Ishikawa (cell line): ENCODE measurements around the gene BTN1A1.

Experiments used
- CEBPB ChIP-seq: IDR thresholded peaks from 2 replicates; pipeline ENCODE4 v1.6.1; 2012
- CREB1 ChIP-seq: IDR thresholded peaks from 2 replicates; pipeline ENCODE4 v1.6.1; 2012; ENCODE audit warnings: low read depth
- EGR1 ChIP-seq: IDR thresholded peaks from 2 replicates; pipeline ENCODE4 v1.6.1; 2012
- EP300 ChIP-seq: IDR thresholded peaks from 2 replicates; pipeline ENCODE4 v1.6.1; 2012; ENCODE audit warnings: borderline replicate concordance
- FOXM1 ChIP-seq: IDR thresholded peaks from 2 replicates; pipeline ENCODE4 v1.6.1; 2012; ENCODE audit warnings: low read depth, borderline replicate concordance
- NFIC ChIP-seq: IDR thresholded peaks from 2 replicates; pipeline ENCODE4 v1.6.1; 2012
- RAD21 ChIP-seq: IDR thresholded peaks from 2 replicates; pipeline ENCODE4 v1.6.1; 2012; ENCODE audit warnings: low read depth
- TAF1 ChIP-seq: IDR thresholded peaks from 2 replicates; pipeline ENCODE4 v1.6.1; 2012; ENCODE audit warnings: low read depth, mild to moderate bottlenecking
- TCF12 ChIP-seq: IDR thresholded peaks from 2 replicates; pipeline ENCODE4 v1.6.1; 2012; ENCODE audit warnings: low read depth
- TEAD4 ChIP-seq: IDR thresholded peaks from 2 replicates; pipeline ENCODE4 v1.6.1; 2012
- YY1 ChIP-seq: IDR thresholded peaks from 2 replicates; pipeline ENCODE4 v1.6.1; 2012; ENCODE audit warnings: low read depth
- ZBTB7A ChIP-seq: IDR thresholded peaks from 2 replicates; pipeline ENCODE4 v1.6.1; 2012; ENCODE audit warnings: low read depth
- TF ChIP-seq, protein P1 (sequence below): IDR thresholded peaks from 2 replicates; pipeline ENCODE4 v1.6.1; 2012
- TF ChIP-seq, protein P2 (sequence below): IDR thresholded peaks from 2 replicates; pipeline ENCODE4 v1.6.1; 2012; ENCODE audit warnings: low read depth, mild to moderate bottlenecking
- TF ChIP-seq, protein P3 (sequence below): IDR thresholded peaks from 2 replicates; pipeline ENCODE4 v1.6.1; 2012

The BTN1A1 gene, protein sequence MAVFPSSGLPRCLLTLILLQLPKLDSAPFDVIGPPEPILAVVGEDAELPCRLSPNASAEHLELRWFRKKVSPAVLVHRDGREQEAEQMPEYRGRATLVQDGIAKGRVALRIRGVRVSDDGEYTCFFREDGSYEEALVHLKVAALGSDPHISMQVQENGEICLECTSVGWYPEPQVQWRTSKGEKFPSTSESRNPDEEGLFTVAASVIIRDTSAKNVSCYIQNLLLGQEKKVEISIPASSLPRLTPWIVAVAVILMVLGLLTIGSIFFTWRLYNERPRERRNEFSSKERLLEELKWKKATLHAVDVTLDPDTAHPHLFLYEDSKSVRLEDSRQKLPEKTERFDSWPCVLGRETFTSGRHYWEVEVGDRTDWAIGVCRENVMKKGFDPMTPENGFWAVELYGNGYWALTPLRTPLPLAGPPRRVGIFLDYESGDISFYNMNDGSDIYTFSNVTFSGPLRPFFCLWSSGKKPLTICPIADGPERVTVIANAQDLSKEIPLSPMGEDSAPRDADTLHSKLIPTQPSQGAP

DNA sequence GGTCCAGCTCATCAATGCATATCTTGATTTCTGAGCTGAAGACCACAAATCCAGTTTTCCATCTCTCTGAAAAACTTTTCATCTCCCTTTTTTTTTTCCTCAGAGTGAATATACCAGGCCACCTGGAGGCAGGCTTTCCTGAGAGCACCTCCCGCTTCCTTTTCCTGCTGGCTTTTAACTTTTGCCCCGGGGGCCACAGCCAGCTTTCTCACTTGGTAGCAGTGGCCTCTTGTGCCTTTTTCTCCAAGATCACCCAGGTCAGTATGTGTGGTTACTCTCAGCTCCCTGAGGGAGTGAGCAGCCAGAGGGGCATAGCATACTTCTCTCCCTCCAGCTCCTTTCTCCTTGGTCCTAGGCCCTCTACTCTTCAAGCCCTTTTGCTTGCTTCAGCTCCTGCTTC, at the start of gene BTN1A1:
Gene BTN1A1 (plus strand): TSS at position 202 of the 400 bp plus-strand sequence. CDS start 984 bp downstream, outside the sequence.
- TF ChIP-seq YY1 (no peak), TCF12 (no peak), NFIC (no peak), TAF1 (no peak), EP300 (no peak), ZBTB7A (no peak), EGR1 (no peak), RAD21 (no peak), FOXM1 (no peak), TEAD4 (no peak), CREB1 (no peak), CEBPB (no peak)
- TF ChIP-seq, protein P1, sequence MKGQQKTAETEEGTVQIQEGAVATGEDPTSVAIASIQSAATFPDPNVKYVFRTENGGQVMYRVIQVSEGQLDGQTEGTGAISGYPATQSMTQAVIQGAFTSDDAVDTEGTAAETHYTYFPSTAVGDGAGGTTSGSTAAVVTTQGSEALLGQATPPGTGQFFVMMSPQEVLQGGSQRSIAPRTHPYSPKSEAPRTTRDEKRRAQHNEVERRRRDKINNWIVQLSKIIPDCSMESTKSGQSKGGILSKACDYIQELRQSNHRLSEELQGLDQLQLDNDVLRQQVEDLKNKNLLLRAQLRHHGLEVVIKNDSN: no peak
- TF ChIP-seq, protein P2, sequence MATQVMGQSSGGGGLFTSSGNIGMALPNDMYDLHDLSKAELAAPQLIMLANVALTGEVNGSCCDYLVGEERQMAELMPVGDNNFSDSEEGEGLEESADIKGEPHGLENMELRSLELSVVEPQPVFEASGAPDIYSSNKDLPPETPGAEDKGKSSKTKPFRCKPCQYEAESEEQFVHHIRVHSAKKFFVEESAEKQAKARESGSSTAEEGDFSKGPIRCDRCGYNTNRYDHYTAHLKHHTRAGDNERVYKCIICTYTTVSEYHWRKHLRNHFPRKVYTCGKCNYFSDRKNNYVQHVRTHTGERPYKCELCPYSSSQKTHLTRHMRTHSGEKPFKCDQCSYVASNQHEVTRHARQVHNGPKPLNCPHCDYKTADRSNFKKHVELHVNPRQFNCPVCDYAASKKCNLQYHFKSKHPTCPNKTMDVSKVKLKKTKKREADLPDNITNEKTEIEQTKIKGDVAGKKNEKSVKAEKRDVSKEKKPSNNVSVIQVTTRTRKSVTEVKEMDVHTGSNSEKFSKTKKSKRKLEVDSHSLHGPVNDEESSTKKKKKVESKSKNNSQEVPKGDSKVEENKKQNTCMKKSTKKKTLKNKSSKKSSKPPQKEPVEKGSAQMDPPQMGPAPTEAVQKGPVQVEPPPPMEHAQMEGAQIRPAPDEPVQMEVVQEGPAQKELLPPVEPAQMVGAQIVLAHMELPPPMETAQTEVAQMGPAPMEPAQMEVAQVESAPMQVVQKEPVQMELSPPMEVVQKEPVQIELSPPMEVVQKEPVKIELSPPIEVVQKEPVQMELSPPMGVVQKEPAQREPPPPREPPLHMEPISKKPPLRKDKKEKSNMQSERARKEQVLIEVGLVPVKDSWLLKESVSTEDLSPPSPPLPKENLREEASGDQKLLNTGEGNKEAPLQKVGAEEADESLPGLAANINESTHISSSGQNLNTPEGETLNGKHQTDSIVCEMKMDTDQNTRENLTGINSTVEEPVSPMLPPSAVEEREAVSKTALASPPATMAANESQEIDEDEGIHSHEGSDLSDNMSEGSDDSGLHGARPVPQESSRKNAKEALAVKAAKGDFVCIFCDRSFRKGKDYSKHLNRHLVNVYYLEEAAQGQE: no peak
- TF ChIP-seq, protein P3, sequence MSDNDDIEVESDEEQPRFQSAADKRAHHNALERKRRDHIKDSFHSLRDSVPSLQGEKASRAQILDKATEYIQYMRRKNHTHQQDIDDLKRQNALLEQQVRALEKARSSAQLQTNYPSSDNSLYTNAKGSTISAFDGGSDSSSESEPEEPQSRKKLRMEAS: no peak

DNA sequence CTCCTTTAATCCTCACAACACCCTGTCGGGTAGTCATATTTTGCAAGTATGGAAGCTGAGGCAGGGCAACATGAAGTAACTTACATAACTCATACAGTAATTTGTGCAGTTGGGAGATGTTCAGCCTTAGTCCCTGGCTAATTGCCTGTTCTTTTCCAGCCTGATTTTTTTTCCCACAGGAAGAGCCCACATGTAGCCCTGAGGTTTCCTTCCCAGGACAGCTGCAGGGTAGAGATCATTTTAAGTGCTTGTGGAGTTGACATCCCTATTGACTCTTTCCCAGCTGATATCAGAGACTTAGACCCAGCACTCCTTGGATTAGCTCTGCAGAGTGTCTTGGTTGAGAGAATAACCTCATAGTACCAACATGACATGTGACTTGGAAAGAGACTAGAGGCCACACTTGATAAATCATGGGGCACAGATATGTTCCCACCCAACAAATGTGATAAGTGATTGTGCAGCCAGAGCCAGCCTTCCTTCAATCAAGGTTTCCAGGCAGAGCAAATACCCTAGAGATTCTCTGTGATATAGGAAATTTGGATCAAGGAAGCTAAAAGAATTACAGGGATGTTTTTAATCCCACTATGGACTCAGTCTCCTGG, 47.4 kb upstream of the BTN1A1 start:
- TF ChIP-seq, protein P3: no peak
- TF ChIP-seq FOXM1: no peak
- TF ChIP-seq RAD21: no peak
- TF ChIP-seq YY1: no peak
- TF ChIP-seq, protein P2: no peak
- no peak for TF ChIP-seq TCF12
- TF ChIP-seq EGR1: no peak
- no peak for TF ChIP-seq EP300
- TF ChIP-seq NFIC: no peak
- no peak for TF ChIP-seq CREB1
- no peak for TF ChIP-seq TEAD4
- TF ChIP-seq TAF1: no peak
- TF ChIP-seq CEBPB: no peak
- TF ChIP-seq, protein P1: no peak
- no peak for TF ChIP-seq ZBTB7A

DNA sequence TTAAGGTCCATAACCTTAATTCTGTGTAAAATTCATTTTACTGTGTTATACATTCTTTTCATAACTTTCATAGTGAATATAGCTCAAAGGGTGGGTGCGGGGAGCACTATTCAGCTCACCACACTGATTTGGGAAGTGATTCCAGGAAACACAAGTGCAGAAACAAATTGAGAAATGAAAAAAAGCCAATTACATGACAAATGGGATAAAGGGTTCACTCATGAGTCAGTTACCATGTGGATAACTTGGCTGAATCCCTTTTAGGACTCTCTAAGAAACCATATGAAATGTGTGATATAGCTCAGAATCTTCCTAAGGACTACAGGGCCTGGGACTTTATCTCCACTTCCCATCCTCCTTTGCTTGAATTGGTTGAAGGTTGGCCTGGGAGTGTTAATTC, 45.5 kb upstream of the BTN1A1 start:
- no peak for TF ChIP-seq TEAD4
- no peak for TF ChIP-seq RAD21
- no peak for TF ChIP-seq FOXM1
- no peak for TF ChIP-seq TAF1
- TF ChIP-seq EP300: no peak
- TF ChIP-seq ZBTB7A: no peak
- TF ChIP-seq, protein P1: no peak
- TF ChIP-seq, protein P2: no peak
- TF ChIP-seq CEBPB: no peak
